ENCODE measurements around the gene GRB10. TPM values are rescaled to one million over a fixed set of nuclear protein-coding genes. Genes with fewer than 3 reads are reported as not detected.
A peak's percentile ranks its signal among the peaks of the same experiment; 100 is the strongest.

GRB10 gene
- 47.3 and 50.3 TPM in 2 replicates for total RNA-seq (2014; rRNA removed; shearing (Covaris generic))

- DNase-seq (ENCODE audit: low spot score): no peak
Observed at GRCh38 chr7:50782375-50783208, at the start of gene GRB10. GRB10 (minus strand) TSS chr7:50782896; CDS start chr7:50732322, 50,574 bp downstream.

DNA sequence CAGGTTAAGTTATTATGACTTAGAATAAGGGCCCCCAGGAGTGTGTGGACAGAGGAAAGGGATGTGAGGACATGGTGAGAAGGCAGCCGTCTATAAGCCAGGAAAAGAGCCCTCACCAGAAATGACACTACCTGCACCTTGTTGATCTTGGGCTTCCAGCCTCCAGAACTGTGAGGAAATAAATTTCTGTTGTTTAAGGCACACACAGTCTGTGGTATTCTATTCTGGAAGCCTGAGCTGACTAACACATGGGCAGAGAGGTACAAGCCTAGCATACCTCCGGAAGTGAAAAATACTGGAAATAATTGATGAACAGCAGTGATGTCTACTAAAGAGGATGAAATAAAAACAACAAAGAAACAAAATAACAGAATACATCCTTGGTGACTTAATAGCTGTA, 46.1 kb upstream of the GRB10 start:
- DNase-seq (ENCODE audit: low spot score): no peak

GRCh38 chr7:50828116-50828515, 45.4 kb upstream of the GRB10 start:
- DNase-seq (ENCODE audit: low spot score): no peak

GRCh38 chr7:50827281-50827680, 44.6 kb upstream of the GRB10 start:
- DNase-seq (ENCODE audit: low spot score): no peak

GRCh38 chr7:50826371-50827172, 43.9 kb upstream of the GRB10 start:
- peak; percentile 99 for DNase-seq (ENCODE audit: low spot score)

DNA sequence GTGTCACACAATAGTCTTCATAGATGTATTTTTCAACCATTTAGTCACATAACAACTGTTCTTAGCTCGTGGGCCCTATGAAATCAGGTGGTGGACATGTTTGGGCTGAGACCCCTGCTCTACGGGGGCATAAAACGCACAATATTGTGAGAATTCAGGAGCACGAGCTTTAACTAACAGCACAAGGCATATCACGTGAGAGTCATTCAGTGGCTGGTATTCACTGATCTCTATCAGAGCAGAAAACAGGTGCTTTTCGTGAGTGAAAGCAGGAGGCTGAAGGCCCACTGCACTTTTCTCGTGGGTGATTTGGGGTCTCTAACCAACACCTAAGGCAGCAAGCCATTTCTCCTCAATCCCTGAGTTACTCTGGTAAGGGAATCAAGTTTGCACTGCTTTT, 42.8 kb upstream of the GRB10 start:
- no peak for DNase-seq (ENCODE audit: low spot score)

GRCh38 chr7:50824882-50825281, 42.2 kb upstream of the GRB10 start:
- DNase-seq (ENCODE audit: low spot score): no peak

- no peak for DNase-seq (ENCODE audit: low spot score)
Observed at GRCh38 chr7:50822706-50823105, 40.0 kb upstream of the GRB10 start.

DNA sequence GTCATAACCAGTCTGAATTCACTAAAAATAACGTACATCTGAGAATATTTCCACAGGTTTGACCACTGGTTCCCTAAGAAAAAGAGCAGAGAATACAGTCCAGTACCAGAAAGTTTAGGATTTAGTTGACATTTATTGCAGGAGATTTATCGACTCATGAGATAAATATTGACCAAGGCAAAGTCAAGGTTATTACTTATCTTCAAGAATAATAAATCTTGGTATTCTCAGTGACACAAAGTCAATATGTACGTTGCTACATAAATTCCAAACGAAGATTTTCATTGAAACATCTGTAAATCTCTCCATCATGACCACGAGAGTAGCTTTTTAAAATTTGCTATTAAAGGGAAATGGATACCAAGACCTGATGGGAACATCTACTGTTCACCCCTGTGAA, 39.4 kb upstream of the GRB10 start:
- no peak for DNase-seq (ENCODE audit: low spot score)

GRCh38 chr7:50821457-50822008, 38.8 kb upstream of the GRB10 start:
- DNase-seq (ENCODE audit: low spot score): no peak

DNA sequence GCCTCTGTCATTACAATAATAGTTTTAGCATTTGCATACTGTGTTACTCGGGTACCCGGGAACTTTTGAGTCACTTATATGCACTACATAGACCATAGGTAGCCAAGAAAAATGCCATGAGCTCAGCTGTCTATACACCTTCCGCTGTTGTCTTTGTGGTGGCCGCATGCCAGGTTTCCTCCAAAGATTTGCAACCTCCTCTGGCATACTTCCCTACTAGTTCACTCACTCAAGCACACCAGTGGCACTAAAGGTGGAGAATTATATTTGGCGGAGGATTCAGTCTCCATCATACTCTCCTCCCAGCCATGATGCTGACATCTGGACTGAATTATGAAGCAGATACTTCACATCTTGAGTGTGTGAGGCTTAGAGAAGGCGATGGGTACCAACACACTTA, 35.6 kb upstream of the GRB10 start:
- no peak for DNase-seq (ENCODE audit: low spot score)

DNA sequence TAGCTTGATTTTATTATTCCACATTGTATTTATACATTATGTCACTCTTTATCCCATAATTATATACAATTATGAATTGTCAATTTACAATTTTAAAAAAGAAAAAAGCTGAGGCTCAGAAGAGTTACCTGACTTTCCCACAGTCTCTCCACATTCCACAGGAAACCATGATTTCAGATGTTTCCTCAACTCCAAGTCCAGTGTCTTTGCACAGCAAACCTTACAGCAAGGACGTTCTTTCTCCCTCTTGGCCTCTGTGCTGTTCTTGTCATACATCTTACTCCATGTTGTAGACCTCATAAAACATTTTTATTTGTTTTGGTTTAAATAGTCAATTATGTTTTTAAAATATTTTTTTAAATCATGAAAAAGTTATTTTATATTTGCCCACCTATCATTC, 34.9 kb upstream of the GRB10 start:
- DNase-seq (ENCODE audit: low spot score): no peak

DNA sequence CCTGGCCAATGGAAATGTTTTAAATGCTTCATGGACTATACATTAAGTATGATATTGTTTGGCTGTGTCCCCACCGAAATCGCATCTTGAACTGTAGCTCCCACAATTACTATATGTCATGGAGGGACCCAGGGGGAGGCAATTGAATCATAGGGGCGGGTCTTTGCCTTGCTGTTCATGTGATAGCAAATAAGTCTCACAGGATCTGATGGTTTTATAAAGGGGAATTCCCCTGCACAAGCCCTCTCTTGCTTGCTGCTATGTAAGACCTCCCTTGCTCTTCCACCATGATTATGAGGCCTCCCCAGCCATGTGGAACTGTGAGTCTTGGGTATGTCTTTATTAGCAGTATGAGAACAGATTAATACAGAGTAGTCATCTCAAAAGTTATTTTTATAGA, 32.4 kb upstream of the GRB10 start:
- DNase-seq (ENCODE audit: low spot score): no peak

DNA sequence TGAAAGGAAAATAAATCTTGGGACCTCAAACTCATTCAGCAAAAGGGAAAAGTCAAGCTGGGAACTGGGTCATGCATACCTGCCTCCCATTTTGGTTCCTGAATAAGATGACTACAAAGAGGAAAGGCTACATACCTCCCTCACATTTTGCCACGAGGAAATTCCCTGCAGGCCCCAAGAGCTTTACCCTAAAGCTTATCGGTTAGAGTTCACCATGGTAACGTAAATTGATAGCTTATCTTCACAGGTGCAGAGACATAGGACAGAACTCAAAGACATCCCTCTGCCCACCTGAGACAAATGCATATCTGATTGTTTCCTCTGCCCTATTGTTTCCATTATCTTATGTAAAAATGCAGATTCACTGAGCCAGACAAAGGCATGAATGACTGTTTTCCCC, 31.5 kb upstream of the GRB10 start:
- no peak for DNase-seq (ENCODE audit: low spot score)

GRCh38 chr7:50812841-50813475, 30.3 kb upstream of the GRB10 start:
- DNase-seq (ENCODE audit: low spot score): peak; percentile 91

GRCh38 chr7:50812094-50812493, 29.4 kb upstream of the GRB10 start:
- no peak for DNase-seq (ENCODE audit: low spot score)

DNA sequence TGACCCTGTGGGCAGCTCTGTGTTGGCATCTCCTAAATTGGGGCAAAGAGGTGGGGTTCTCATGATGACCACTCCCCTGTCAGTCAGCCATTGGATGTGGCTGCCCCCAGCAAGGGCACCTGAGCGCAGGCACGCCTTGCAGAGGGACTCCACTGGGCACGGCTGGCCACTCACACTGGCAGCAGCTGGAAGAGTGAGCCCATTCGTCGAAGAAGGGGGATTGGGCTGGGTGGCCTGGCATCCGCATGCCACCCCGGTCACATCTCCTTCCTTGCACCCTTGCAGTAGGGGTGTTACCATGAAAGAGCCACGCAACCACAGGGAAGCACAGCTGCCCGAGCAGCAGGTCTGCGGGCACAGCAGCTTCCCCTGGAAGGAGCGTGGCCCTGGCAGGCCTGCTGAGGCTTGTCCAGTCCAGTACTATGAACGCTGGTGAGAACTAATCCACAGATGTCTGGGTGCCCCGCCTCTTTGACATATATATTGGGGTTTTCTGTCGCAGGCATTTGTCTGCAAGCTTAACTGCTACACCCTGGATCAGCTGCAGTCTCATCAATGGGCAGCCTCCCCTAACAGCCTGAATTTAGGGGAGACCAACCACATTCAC, 25.7 kb upstream of the GRB10 start:
- no peak for DNase-seq (ENCODE audit: low spot score)

GRCh38 chr7:50807026-50807730, 24.5 kb upstream of the GRB10 start:
- DNase-seq (ENCODE audit: low spot score): no peak

GRCh38 chr7:50806143-50806542, 23.4 kb upstream of the GRB10 start:
- DNase-seq (ENCODE audit: low spot score): no peak

GRCh38 chr7:50805447-50806125, 22.9 kb upstream of the GRB10 start:
- DNase-seq (ENCODE audit: low spot score): no peak

Measured in H4 (cell line).